ENCODE results near the gene TPCN1. TPM values are rescaled to one million over a fixed set of nuclear protein-coding genes. Genes with fewer than 3 reads are reported as not detected.

Gene TPCN1
- total and polyA plus RNA-seq, 2 donors (not counting 1 experiment from before 2014, with no cell fraction given) = 17.2 to 17.8 TPM

DNA sequence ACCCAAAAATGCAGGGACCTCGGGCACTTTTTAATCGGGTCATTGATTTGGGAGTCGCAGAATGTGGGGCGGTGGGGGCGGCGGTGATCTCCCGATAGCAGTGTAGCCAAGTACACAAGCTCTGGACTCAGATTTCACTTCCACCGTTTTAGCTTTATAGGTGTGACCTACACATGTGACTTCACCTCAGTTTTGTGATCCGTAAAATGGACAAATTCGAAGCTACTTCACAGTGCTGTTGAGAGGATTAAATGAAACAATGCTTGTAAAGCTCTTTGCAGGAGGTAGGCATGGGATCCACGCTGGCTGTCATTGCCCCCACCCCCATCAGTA lies 35.3 kb upstream of the TPCN1 start:
- peaks cover 10% of the 10 kb centered on the region for H3K4me1 ChIP-seq (ENCODE audit: control insufficient read depth, extremely low read depth, insufficient read depth, low read length)
- peaks cover 30% of the 10 kb centered on the region for H3K79me2 ChIP-seq (ENCODE audit: control insufficient read depth, insufficient read depth, low read length)

GRCh38 chr12:113186666-113187325 lies 34.5 kb upstream of the TPCN1 start:
- Histone ChIP-seq H3K4me3 (replicated peaks in 1 of 4; ENCODE audit: control extremely low read depth in 1 of 4, insufficient read depth in 1 of 4, low read depth in 3 of 4, low read length in 4 of 4) (peak overlapping the region in 2 of 4 experiments; percentile 93 to 94), H3K79me2 (ENCODE audit: control insufficient read depth, insufficient read depth, low read length) (peaks cover 28% of the 10 kb centered on the region), H2AFZ (ENCODE audit: low read length) (no peak overlapping the region)

More for the DNA sequence above, 35.3 kb upstream of the TPCN1 start:
- H3K9me3 ChIP-seq (ENCODE audit: control insufficient read depth, insufficient read depth, low read depth, low read length) = no peaks in the 10 kb centered on the region
- peak overlapping the region; percentile 78 for H2AFZ ChIP-seq (ENCODE audit: low read length)
- H3K27ac ChIP-seq (ENCODE audit: insufficient read depth, low read length) = peak overlapping the region; percentile 98
- H4K20me1 ChIP-seq (ENCODE audit: control insufficient read depth, extremely low read depth, insufficient read depth, low read length) = no peaks in the 10 kb centered on the region
- H3K9ac ChIP-seq (ENCODE audit: insufficient read depth, low read length) = peak overlapping the region; percentile 100
- H3K4me3 ChIP-seq (replicated peaks in 1 of 4; ENCODE audit: control extremely low read depth in 1 of 4, insufficient read depth in 1 of 4, low read depth in 3 of 4, low read length in 4 of 4) = peak overlapping the region; percentile 90 to 100 (median 94)
- peaks cover 2% of the 10 kb centered on the region for H3K36me3 ChIP-seq (ENCODE audit: control insufficient read depth, insufficient read depth, low read length)
- peak; percentile 33 to 37 for DNase-seq (ENCODE audit: low read depth in 2 of 2)
- TF ChIP-seq CTCF (conservative IDR thresholded peaks at IDR 0.05 in 1 of 2, IDR thresholded peaks at IDR 0.05 in 1 of 2; ENCODE audit: low read depth in 1 of 2, low read length in 2 of 2) (no peak), EZH2 (IDR thresholded peaks at IDR 0.05; ENCODE audit: low read length, missing control alignments) (no peak)
- H3K4me2 ChIP-seq (ENCODE audit: extremely low read depth, insufficient read depth, low read length) = peak overlapping the region; percentile 90
- no peaks in the 10 kb centered on the region for H3K27me3 ChIP-seq (ENCODE audit: control insufficient read depth, insufficient read depth, low read length)

GRCh38 chr12:113189361-113189760 lies 31.9 kb upstream of the TPCN1 start:
- Histone ChIP-seq H2AFZ (ENCODE audit: low read length) (no peak overlapping the region), H3K4me3 (replicated peaks in 1 of 4; ENCODE audit: control extremely low read depth in 1 of 4, insufficient read depth in 1 of 4, low read depth in 3 of 4, low read length in 4 of 4) (no peak overlapping the region), H3K9me3 (ENCODE audit: control insufficient read depth, insufficient read depth, low read depth, low read length) (no peaks in the 10 kb centered on the region), H3K79me2 (ENCODE audit: control insufficient read depth, insufficient read depth, low read length) (peaks cover 8% of the 10 kb centered on the region), H3K4me2 (ENCODE audit: extremely low read depth, insufficient read depth, low read length) (no peak overlapping the region), H3K36me3 (ENCODE audit: control insufficient read depth, insufficient read depth, low read length) (peaks cover 4% of the 10 kb centered on the region), H3K27me3 (ENCODE audit: control insufficient read depth, insufficient read depth, low read length) (no peaks in the 10 kb centered on the region), H3K4me1 (ENCODE audit: control insufficient read depth, extremely low read depth, insufficient read depth, low read length) (peaks cover 12% of the 10 kb centered on the region), H3K9ac (ENCODE audit: insufficient read depth, low read length) (no peak overlapping the region), H3K27ac (ENCODE audit: insufficient read depth, low read length) (no peak overlapping the region), H4K20me1 (ENCODE audit: control insufficient read depth, extremely low read depth, insufficient read depth, low read length) (no peaks in the 10 kb centered on the region)
- no peak for DNase-seq (ENCODE audit: low read depth in 2 of 2)
- TF ChIP-seq CTCF (conservative IDR thresholded peaks at IDR 0.05 in 1 of 2, IDR thresholded peaks at IDR 0.05 in 1 of 2; ENCODE audit: low read depth in 1 of 2, low read length in 2 of 2) (no peak), EZH2 (IDR thresholded peaks at IDR 0.05; ENCODE audit: low read length, missing control alignments) (no peak)

More at GRCh38 chr12:113186666-113187325, 34.5 kb upstream of the TPCN1 start:
- Histone ChIP-seq H3K36me3 (ENCODE audit: control insufficient read depth, insufficient read depth, low read length) (peaks cover 2% of the 10 kb centered on the region), H3K4me2 (ENCODE audit: extremely low read depth, insufficient read depth, low read length) (peak overlapping the region; percentile 7), H3K27ac (ENCODE audit: insufficient read depth, low read length) (no peak overlapping the region), H3K4me1 (ENCODE audit: control insufficient read depth, extremely low read depth, insufficient read depth, low read length) (peaks cover 10% of the 10 kb centered on the region), H3K27me3 (ENCODE audit: control insufficient read depth, insufficient read depth, low read length) (no peaks in the 10 kb centered on the region), H3K9me3 (ENCODE audit: control insufficient read depth, insufficient read depth, low read depth, low read length) (no peaks in the 10 kb centered on the region), H3K9ac (ENCODE audit: insufficient read depth, low read length) (no peak overlapping the region), H4K20me1 (ENCODE audit: control insufficient read depth, extremely low read depth, insufficient read depth, low read length) (no peaks in the 10 kb centered on the region)
- DNase-seq (ENCODE audit: low read depth in 2 of 2) = no peak
- TF ChIP-seq EZH2 (IDR thresholded peaks at IDR 0.05; ENCODE audit: low read length, missing control alignments) (no peak), CTCF (conservative IDR thresholded peaks at IDR 0.05 in 1 of 2, IDR thresholded peaks at IDR 0.05 in 1 of 2; ENCODE audit: low read depth in 1 of 2, low read length in 2 of 2) (no peak)
